HepG2 (cell line): Measurements from ENCODE around the gene SYDE2. TPM values are rescaled to one million over a fixed set of nuclear protein-coding genes. Genes with fewer than 3 reads are reported as not detected.

Experiments
- BORCS8-MEF2B ChIP-seq: sonication (generic); formaldehyde crosslinking; IDR thresholded peaks from 2 replicates; pipeline ENCODE4 v1.8.0; 2022; ENCODE audit warnings: mild to moderate bottlenecking, missing genetic modification reagents
- CBX1 ChIP-seq: IDR thresholded peaks from one replicate; pipeline ENCODE4 v1.6.1; 2016; ENCODE audit warnings: antibody characterized with exemption, low read depth
- HOXA3 ChIP-seq: sonication (generic); formaldehyde crosslinking; IDR thresholded peaks from 2 replicates; pipeline ENCODE4 v1.5.0; 2020; ENCODE audit warnings: missing genetic modification reagents
- KLF16 ChIP-seq, 2 experiments: sonication (generic) in 1 of 2; formaldehyde crosslinking in 1 of 2; IDR thresholded peaks; 2 replicates each; pipeline versions ENCODE4 v1.6.1 to v1.8.0; 2016 to 2023; ENCODE audit warnings: missing genetic modification reagents in 2 of 2, missing compliant biosample characterization in 1 of 2
- ZBTB1 ChIP-seq: sonication (generic); formaldehyde crosslinking; IDR thresholded peaks from 2 replicates; pipeline ENCODE4 v1.4.0; 2020; ENCODE audit warnings: missing genetic modification reagents, borderline replicate concordance
- ZNF136 ChIP-seq: sonication (generic); formaldehyde crosslinking; IDR thresholded peaks from 2 replicates; pipeline ENCODE4 v1.8.1; 2022; ENCODE audit warnings: low read depth, mild to moderate bottlenecking, moderate library complexity, missing genetic modification reagents
- polyA plus RNA-seq, 8 experiments: library from polyadenylated mRNA; depleted of rRNA in 3 of 8; stranded (reverse) in 7 of 8; unstranded in 1 of 8; fragments of >200 nt; fragmentation: Illumina TruSeq in 4 of 8; extraction: Trizol in 4 of 8; gene quantifications; 2 replicates each; pipeline versions ENCODE4 v1.2.1 to v1.2.3, GENCODE V29; 2011 to 2016; ENCODE audit warnings: low read depth in 4 of 8, missing spikeins in 1 of 8, mixed read lengths in 1 of 8; ENCODE audit not compliant: insufficient read depth in 1 of 8
- total RNA-seq, 5 experiments: library from RNA; depleted of rRNA; stranded (reverse); fragments of >200 nt; fragmentation: Illumina TruSeq; extraction: Trizol; gene quantifications; 2 replicates each; pipeline ENCODE4 v1.2.3, GENCODE V29; 2016; ENCODE audit warnings: low read depth in 1 of 5
- TF ChIP-seq, protein P1 (sequence below): sonication (generic); formaldehyde crosslinking; IDR thresholded peaks from 2 replicates; pipeline ENCODE4 v1.4.0; 2020; ENCODE audit warnings: low read depth, mild to moderate bottlenecking, missing genetic modification reagents
- TF ChIP-seq, protein P2 (sequence below): sonication (generic); formaldehyde crosslinking; IDR thresholded peaks from 2 replicates; pipeline ENCODE4 v1.8.1; 2022; ENCODE audit warnings: mild to moderate bottlenecking, missing genetic modification reagents
- TF ChIP-seq, protein P3 (sequence below): sonication (generic); formaldehyde crosslinking; IDR thresholded peaks from 2 replicates; pipeline ENCODE4 v1.4.0; 2020; ENCODE audit warnings: missing genetic modification reagents, borderline replicate concordance

The SYDE2 gene
- total and polyA plus RNA-seq, 2 of the 13 experiments (the other 11 are each of a cell fraction or from before 2014, with no cell fraction given): 1.8 to 5.3 TPM

DNA sequence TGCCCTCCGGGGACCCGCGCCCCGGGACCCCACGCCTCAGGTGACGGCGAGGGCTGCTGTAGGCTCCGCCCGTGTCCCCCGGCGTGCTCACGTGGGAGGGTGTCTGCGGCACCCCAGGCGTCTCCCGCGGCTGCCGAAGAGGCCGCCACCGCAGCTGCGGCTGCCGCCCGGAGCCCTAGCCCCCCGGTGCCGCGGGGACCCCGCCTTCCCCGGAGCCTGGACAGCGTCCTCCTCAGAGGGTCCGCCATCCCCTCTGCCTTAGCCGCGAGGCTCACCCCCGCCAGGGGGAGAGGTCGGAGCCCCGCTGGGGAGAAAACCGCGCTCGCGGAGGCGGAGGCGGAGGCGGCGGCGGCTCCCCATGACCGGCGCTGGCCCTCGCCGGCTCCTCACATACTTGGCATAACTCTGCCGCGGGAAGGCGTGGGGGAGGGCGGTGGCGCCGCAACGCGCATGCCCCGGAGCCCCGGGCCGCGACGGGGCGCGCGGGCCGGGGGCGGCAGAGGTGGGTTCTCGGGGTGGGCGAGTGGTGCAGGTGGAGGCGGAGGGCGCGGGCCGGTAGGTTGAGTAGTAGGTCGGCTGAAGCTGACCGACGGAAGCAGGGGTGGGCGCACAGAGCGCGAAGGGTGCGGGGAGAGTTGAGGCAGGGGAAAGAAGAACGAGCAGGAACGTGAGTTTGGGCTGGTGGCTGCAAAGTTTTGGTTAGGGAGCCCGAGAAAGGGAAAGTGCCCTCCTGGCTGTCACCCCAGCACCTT, 700 bp upstream of the SYDE2 start (continued):
- TF ChIP-seq HOXA3 (peak; percentile 51), KLF16 (CRISPR knock-in tag; IDR thresholded peaks at IDR 0.05) (no peak), CBX1 (no peak), BORCS8-MEF2B (CRISPR knock-in tag) (0 out of 2 replicates have a peak, but pooled peaks have one; percentile 24), ZBTB1 (CRISPR knock-in tag) (no peak), ZNF136 (CRISPR knock-in tag) (no peak)
- TF ChIP-seq, protein P1, sequence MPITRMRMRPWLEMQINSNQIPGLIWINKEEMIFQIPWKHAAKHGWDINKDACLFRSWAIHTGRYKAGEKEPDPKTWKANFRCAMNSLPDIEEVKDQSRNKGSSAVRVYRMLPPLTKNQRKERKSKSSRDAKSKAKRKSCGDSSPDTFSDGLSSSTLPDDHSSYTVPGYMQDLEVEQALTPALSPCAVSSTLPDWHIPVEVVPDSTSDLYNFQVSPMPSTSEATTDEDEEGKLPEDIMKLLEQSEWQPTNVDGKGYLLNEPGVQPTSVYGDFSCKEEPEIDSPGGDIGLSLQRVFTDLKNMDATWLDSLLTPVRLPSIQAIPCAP (CRISPR knock-in tag): 0 out of 2 replicates have a peak, but pooled peaks have one; percentile 6
- TF ChIP-seq, protein P2, sequence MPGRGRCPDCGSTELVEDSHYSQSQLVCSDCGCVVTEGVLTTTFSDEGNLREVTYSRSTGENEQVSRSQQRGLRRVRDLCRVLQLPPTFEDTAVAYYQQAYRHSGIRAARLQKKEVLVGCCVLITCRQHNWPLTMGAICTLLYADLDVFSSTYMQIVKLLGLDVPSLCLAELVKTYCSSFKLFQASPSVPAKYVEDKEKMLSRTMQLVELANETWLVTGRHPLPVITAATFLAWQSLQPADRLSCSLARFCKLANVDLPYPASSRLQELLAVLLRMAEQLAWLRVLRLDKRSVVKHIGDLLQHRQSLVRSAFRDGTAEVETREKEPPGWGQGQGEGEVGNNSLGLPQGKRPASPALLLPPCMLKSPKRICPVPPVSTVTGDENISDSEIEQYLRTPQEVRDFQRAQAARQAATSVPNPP (CRISPR knock-in tag): 0 out of 2 replicates have a peak, but pooled peaks have one; percentile 25
- TF ChIP-seq, protein P3, sequence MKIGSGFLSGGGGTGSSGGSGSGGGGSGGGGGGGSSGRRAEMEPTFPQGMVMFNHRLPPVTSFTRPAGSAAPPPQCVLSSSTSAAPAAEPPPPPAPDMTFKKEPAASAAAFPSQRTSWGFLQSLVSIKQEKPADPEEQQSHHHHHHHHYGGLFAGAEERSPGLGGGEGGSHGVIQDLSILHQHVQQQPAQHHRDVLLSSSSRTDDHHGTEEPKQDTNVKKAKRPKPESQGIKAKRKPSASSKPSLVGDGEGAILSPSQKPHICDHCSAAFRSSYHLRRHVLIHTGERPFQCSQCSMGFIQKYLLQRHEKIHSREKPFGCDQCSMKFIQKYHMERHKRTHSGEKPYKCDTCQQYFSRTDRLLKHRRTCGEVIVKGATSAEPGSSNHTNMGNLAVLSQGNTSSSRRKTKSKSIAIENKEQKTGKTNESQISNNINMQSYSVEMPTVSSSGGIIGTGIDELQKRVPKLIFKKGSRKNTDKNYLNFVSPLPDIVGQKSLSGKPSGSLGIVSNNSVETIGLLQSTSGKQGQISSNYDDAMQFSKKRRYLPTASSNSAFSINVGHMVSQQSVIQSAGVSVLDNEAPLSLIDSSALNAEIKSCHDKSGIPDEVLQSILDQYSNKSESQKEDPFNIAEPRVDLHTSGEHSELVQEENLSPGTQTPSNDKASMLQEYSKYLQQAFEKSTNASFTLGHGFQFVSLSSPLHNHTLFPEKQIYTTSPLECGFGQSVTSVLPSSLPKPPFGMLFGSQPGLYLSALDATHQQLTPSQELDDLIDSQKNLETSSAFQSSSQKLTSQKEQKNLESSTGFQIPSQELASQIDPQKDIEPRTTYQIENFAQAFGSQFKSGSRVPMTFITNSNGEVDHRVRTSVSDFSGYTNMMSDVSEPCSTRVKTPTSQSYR: peak; percentile 92
